GM21381 (cell line): ENCODE results near the gene TSPAN10.

Experiments used
- ATAC-seq: cut with Tn5 transposase; IDR thresholded peaks from one replicate; pipeline ENCODE4 v1.9.1; 2021; ENCODE audit warnings: mild to moderate bottlenecking, moderate library complexity; ENCODE audit not compliant: unreplicated experiment

Gene TSPAN10

GRCh38 chr17:81686614-81687013, 49.6 kb downstream of the TSPAN10 start:
- ATAC-seq: no peak

DNA sequence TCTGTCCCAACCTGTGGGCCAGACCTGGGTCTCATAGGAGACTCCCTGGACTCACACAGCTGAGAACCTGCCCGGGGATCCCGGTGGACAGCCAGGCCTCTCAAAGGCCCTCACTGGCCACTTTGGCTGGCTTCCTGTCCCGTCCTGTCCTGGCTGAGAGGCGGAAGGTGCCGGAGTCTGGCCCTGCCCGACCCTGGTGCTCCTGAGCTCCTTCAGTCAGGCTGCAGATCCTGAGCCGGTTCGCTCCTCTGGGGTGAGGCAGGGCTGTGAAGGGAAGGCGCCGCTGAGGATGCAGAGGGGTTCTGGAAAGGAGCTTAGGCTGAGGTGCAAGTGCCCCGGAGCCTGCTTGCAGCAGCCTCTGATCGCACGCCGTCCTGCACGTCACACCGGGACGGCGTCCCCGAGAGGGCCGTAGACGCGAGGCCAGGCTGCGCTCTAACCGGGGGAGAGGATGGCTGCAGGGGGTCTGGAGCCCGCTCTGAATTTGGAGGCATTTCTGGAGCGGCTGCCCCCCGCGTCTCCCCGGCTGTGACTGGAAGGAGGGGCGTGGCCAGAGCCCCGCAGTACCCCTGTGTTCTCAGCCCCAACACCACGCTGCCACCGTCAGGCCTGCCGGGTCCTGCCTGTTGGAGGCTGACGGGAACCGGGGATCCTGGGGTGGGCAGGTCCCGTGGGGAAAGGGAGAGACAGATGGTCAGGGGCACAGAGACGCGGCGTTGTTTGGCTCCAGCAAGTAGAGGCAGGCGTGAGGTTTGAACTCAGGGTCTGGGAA, 51.0 kb downstream of the TSPAN10 start:
- no peak for ATAC-seq

DNA sequence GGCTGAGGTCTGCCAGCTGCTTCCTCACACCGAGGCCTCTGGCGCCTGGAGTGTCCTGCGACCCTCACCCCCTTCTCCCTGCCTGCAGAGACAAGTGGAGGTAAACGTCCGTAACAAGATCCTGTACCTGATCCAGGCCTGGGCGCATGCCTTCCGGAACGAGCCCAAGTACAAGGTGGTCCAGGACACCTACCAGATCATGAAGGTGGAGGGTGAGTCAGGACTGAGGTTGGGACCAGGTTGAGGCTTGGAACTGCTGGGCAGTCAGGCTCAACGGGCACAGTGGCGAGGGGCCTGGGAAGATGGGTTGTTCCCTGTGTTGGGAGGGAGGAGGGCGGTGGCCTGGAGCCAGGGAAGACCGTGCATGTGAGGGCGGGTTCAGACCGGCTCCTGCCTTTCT, 51.6 kb downstream of the TSPAN10 start:
- no peak for ATAC-seq

GRCh38 chr17:81690066-81690465, 53.1 kb downstream of the TSPAN10 start:
- no peak for ATAC-seq

DNA sequence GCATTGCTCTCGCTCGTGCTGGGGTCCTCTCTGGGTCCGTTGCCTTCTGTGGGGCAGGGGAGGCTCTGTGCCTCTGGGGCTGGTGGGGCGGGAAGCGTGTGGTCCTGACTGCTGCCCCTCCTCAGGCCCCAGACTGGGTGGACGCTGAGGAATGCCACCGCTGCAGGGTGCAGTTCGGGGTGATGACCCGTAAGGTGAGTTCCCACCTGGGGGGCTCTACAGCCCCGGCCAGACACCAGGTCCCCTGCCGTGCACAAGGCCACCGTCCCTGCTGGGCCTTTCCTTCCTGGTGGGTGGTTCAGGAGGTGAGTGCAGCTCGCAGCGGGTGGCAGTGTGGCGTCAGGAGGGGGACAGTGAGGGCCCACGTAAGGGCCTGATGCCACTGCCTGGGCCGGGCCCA, 53.6 kb downstream of the TSPAN10 start:
- ATAC-seq: no peak

DNA sequence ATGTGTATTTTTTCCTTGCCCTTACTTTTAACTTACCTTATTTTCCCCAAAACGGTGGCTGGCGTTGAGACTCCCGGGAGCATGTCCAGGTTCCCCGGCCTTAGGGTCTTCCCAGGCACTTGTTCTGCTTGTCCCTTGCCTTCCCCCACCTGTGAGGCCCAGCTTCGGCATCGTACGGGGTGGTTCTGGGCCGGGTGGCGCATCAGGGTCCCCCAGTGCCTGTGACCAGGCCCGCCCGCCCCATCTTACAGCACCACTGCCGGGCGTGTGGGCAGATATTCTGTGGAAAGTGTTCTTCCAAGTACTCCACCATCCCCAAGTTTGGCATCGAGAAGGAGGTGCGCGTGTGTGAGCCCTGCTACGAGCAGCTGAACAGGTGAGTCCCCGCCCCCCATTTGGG, 54.2 kb downstream of the TSPAN10 start:
- no peak for ATAC-seq

GRCh38 chr17:81691608-81692007, 54.6 kb downstream of the TSPAN10 start:
- no peak for ATAC-seq

- no peak for ATAC-seq
Measured at GRCh38 chr17:81693509-81694210, 56.7 kb downstream of the TSPAN10 start.

DNA sequence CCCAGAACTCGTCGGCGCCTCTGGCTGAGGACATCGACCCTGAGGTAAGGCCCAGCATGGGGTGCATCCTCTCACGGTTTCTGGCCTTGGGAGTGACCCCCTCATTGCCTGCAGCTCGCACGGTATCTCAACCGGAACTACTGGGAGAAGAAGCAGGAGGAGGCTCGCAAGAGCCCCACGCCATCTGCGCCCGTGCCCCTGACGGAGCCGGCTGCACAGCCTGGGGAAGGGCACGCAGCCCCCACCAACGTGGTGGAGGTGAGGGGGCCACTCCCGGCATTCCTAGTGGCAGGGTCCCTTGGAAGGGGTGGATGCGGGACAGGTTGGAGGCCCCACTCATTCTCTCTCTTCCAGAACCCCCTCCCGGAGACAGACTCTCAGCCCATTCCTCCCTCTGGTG, 57.8 kb downstream of the TSPAN10 start:
- ATAC-seq: no peak

DNA sequence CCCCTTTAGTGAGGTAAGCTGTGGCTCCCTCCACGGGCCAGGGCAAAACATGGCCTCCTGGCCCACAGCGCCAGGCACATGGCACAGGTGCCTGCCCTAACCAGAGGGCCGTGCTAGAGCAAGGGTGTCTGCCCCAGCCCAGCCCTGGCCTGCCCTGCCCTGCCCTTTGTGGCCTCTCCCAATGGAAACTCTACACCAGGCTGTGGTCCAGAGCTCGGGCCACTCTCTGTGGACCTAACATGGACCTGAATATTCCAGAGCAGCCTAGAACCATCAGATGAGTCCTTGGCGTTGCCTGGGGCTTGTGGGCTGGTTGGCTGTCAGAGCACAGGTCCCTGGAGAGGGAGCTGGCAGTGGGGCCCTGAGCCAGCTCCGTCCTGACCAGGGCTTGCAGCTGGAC, 58.2 kb downstream of the TSPAN10 start:
- ATAC-seq: no peak

DNA sequence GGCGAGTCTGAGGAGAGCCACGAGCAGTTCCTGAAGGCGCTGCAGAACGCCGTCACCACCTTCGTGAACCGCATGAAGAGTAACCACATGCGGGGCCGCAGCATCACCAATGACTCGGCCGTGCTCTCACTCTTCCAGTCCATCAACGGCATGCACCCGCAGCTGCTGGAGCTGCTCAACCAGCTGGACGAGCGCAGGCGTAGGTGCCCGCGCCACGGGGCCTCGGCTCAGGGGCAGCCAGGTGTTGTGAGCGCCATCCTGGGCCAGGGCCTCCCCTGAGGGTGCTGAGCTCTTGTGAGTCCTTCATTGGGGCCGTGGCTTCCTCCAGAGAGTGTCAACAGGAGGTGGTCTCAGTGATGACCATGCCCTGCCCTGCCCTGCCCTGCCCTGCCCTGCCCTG, 58.8 kb downstream of the TSPAN10 start:
- no peak for ATAC-seq

GRCh38 chr17:81696218-81696941, 59.4 kb downstream of the TSPAN10 start:
- no peak for ATAC-seq

- no peak for ATAC-seq
Measured at GRCh38 chr17:81697261-81698044, 60.5 kb downstream of the TSPAN10 start.
